GM19463 (cell line): ENCODE measurements around the gene TFG.

Experiments used
- ATAC-seq: cut with Tn5 transposase; IDR thresholded peaks from one replicate; pipeline ENCODE4 v1.9.1; 2021; ENCODE audit warnings: mild to moderate bottlenecking, moderate library complexity; ENCODE audit not compliant: unreplicated experiment

The TFG gene

DNA sequence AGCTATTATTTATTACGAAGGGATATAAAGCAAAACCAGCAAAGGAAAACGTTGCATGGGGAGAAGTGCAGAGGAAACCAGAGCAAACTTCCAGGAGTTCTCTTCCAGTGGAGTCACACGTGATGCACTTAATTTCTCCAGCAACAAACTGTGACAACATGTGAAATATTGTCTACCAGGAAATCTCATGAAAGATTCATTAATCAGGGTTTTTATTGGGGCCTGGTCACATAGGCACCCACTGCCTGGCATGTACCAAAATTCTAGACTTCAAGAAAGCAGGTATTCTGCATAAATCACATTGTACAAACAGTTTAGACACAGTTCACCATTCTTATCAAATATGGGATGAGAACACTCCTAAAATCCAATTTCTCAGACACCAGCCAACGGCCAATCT is 5.4 kb upstream of the TFG start:
- no peak for ATAC-seq

DNA sequence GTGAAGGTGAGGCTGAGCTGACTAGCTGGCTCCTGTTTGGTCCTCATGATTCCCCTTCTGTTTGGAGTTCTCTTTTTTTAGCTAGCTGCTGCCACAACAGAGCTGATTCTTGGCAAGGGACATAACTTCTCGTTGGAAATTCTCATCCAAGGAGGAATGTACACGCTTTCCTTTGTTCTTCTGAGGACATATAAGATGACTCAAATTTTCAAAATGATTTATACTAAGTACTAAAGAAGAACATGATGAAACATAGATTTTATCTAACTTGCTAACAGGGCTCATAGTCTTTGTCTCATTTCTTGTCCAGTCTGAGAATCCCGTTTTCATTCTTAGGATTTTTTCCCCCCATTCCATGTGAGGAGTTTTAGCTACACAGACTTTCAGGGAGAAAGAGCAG is 2.9 kb upstream of the TFG start:
- ATAC-seq: no peak

DNA sequence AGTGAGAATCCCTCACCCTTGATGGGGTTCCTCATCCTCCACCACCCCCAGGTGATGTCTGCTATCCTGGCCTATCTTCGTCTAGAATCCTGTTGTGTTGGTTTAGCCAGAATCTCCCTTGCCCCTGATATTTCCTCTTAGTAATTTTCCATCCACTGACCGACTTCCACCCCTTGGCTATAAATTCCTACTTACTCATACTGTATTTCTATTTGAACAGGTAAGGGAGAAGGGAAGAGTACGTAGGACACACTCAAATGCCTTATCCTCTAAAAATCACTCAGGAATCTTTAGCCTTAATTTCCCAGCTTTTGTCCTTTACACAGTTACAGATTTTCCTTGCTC is 678 bp upstream of the TFG start:
- no peak for ATAC-seq

DNA sequence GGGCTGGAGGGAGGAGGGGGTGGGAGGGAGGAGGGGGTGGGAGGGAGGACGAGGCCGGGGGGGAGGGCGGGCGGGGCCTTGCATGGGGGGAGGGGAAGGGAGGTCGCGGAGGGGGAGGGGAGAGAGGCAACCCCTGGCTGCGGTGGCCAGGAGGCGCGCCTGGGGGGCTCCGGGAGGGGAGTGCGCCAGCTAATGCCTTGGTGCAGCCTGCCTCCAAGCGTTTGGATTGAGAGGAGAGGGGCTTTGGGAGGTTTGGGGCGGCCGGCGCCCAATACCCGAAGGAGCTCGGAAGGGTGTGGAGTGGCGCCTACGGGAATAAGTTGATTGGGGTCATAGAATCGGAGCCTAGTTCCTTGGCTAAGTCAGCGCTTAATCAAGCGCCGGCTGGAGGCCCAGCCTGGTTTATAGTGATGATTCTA is 557 bp downstream of the TFG start:
- no peak for ATAC-seq

DNA sequence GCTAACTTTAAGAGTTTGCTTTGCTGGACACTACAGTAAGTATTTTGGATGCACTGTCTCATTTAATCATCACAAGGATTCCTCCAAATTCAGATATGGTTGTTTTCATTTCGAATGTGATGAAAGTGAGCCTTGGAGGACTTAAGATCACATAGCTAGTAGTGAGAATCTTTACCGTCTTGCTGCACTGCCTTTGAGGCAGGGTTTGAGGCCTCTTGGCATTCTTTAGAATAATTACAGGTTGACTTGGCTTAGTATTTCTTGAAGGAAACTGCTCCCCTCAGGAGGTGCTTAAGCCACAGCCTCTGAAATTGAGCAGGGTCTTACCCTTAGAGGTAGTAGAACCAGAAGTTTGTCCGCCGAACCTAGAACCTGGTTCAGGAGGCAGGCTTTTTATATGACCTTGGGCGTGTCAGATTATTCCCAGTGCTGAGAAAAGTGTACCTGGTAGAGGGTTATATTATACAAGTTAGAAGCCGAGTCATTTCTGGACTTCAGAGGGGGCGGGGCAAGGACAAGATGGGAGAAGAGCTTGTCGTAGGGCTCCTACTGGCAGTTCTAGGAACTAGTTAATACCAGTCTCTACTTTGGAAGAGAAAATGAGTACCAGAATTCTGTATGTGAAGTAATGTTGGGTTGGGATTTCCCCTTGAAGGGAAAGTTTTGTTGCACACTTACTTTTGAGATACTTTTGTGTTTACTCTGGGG is 1.1 kb downstream of the TFG start:
- ATAC-seq: peak; percentile 36

DNA sequence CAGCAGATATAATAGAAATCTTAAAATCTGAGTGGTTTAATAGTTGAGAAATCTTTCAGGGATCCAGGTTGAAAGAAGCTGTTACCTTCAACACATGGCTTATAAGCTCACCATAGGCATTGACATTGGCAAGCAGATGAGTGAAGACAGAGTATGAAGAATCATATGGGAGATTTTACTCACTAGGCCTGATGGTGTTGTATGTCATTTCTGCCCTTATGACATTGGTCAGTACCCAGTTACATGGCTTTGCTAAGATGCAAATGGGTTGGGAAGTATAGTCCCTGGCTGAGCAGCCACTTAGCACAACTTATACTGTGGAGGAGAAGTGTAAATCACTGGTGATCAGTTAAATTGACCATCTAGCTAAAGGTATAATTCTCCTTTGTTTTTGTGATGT is 5.9 kb downstream of the TFG start:
- no peak for ATAC-seq

DNA sequence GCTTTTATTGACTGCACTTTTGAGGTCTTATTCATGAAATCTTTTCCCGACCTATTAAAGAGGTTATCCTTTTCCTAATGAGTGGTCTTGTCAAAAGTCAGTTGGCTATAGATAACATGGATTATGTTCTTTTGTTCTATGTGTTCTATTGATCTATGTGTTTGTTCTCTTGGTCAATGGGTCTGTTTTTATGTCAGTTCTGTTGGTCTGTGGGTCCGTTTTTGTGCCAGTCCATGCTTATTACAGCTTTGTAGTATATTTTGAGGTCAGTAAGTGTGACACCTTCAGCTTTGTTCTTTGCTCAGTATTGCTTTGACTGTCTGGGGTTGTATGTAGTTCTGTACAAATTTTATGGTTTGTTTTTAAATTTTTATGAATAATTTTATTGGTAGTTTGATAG is 7.8 kb downstream of the TFG start:
- no peak for ATAC-seq

DNA sequence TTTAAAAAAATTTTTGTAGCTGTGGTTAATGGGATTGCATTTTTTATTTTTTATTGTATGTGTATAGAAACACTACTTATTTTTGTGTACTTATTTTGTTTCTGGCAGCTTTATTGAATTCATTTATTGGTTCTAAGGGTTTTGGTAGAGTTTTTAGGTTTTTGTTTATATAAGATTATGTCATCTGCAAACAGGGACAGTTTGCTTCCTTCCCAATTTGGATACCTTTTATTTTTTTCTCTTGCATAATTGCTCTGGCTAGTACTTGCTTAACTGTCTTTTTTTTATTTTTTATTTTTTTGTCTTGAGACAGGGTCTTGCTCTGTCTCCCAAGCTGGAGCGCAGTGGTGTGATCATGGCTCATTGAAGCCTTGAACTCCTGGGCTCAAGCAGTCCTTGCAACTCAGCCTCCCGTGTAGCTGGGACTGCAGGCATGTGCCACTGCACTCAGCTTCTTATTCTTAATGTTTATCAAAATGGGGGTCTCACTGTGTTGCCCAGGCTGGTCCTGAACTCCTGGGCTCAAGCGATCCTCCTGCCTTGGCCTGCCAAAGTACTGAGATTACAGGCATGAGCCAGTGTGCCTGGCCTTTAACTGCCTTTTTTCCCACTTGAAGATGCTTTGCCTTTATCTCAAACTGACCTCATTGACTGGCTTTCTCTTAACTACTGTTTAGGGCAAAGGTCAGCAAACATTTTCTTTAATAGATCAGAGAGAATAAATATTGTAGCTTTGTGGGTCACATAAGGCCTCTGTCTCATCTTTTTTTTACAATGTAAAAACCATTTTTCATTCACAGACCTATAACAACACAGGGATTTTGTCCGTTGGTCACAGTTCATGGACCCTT is 8.6 kb downstream of the TFG start:
- no peak for ATAC-seq

DNA sequence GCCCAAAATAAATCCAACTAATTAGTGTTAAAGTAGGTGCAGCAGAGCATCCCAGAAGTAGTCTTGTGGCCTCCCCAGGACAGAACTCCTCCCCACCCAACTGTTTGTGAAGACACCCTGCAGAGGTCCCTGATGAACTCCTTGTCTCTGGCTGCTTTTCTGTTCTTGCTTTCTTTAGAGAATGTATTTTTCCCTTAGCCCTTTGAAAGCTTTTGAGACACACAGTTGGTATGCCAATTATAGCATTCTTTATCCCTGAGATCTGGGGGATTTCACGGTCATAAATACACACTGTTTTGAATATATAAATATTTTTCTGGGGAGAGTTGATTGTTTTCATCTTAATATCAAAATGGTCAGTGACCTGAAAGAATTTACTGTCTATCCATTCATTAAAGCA is 9.8 kb downstream of the TFG start:
- ATAC-seq: no peak

DNA sequence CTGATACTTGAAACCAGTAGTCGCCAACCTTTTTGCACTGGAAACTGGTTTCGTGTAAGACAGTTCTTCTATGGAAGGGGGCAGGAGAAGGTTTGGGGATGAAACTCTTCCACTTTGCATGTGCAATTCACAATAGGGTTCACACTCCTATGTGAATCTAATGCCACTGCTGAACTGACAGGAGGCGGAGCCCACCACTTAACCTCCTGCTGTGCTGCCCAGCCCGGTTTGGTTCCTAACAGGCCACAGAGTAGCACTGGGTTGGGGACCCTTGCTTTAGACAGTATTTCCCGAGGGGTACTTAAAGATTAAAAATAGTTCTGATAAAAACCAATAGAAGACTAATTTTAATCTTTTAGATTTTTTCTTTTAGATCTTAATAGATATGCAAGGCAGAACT is 11.1 kb downstream of the TFG start:
- ATAC-seq: no peak

DNA sequence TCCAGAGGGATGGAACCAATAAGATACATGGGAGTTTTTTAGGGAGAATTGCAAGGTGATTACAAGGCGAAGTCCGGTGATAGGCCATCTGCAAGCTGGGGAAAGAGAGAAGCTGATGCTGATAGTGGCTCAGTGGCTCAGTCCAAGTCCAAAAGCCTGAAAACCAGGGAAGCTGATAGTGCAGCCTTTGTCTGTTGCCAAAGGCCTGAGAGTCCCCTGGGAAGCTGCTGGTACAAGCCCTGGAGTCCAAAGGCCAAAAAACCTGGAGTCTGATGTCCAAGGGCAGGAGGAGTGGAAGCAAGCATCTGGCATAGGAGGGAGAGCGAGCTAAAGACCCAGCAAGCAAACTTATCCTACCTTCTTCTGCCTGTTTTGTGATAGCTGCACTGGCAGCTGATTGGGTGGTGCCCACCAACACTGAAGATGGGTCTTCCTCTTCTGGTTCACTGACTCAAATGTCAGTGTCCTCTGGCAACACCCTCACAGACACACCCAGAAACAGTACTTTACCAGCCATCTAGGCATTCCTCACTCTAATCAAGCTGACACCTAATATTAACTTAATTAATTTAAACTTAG is 16.7 kb downstream of the TFG start:
- no peak for ATAC-seq

DNA sequence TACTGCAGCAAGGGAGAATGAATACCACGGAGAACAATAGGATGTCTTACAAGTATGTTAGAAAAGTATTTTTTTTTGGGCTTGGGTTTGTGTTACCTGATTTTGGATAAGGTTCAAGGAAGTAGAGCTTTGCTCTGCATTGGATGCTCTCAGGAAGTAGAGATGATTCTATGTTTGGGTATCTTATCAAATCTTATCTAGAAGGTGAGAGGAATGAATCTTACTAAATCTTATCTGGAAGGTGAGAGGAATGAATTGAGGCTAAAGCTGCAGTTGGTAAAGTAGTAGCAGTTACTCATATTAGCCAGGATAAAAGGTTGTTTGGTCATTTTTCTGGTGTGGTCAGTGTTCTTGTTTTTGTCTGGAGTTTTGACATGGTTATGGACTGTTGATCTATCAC is 17.4 kb downstream of the TFG start:
- ATAC-seq: no peak

DNA sequence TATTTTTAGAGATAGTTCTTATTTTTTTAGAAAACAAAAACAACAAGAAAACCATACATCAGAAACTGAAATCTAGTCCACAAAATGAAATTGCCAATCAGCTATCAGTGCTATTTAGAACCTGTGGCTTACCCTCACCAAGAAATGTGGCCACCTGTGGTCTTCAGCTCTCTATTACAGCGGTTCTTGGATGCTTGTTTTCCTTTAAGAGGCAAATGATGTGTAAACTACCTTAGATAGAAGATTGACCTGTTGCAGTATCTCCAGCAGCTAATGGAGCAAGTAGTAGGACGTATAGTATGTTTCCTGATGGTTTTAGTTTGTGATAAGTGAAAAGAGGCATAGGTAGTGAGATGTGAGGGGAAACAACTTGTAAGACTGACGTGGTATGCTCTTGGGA is 21.2 kb downstream of the TFG start:
- no peak for ATAC-seq

DNA sequence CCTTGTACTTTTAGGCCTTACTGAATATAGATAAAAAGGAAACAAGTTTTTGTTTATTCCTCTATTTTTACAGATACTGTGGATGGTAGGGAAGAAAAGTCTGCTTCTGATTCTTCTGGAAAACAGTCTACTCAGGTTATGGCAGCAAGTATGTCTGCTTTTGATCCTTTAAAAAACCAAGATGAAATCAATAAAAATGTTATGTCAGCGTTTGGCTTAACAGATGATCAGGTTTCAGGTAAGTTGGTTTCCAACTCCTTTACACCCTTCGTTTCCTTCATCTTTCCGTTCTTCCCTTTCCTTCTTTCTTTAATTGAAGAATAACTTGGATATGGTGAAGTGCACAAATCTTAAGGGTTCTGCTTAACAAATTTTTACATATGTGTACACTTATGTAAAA is 23.1 kb downstream of the TFG start:
- ATAC-seq: no peak

DNA sequence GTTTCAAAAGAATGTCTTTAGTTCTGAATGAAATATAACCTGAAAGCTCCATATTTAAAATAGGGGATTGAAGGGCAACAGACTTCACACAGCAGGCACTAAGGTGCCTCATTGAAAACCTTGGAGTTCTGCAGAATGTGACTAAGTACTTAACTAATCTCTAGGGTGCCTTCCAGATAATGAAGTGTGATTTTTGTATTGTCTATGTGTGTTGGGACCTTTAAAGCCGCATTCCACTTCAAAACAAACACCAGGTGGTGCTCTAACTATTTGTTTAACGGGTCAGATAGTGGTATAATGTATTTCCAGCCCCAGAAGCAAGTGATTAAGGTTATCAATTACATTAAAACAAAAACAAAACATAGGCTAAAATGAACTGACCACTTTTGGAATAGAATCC is 28.0 kb downstream of the TFG start:
- ATAC-seq: no peak

DNA sequence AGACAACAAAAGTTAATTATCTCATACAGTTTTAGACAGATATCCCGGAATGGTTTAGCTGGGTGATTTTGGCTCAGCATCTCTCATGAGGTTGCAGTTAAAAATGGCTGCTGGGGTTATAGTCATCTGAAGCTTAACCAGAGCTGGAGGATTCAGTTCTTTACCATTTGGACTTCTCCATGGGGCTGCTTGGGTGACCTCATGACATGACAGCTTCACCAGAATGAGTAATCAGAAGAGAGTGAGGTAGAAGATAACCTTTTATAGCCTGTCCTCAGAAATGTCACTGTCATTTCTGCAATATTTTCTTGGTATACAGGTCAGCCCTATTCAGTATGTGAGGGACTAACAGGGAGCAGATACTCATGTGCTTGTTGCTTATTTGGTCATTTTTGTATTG is 30.9 kb downstream of the TFG start:
- no peak for ATAC-seq

DNA sequence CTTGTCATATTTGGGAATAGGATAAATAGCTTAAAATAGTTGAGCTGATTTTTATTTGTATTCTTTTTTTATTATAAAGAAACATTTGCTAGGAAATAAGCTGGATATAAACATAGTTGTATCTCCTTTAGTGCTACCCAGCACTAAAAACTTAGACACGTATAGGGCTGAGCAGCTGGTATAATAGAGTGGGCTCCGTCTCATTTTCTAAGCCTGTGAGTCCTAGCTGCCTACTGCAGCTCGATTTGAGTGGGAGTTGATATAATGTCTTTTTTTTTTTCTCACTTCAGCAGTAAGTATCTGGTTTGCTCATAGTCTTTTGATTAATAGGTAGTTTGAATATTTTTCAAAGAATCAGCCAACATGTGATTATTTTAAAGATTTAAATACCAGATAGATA is 34.2 kb downstream of the TFG start:
- ATAC-seq: no peak

DNA sequence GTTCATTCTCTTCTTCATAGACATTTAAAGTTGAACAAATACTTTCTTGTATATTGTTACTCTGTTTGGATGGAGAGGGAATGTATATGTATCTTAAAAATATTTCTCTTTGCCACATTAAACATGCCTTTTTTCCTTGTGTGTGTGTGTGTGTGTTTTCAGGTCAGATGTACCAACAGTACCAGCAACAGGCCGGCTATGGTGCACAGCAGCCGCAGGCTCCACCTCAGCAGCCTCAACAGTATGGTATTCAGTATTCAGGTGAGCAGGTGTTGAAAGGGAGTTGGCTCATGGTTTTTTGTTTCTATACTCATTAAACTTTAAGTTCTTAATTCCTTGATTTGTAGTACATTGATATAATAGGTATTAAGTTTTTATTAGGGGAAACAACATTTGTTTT is 35.4 kb downstream of the TFG start:
- ATAC-seq: no peak

DNA sequence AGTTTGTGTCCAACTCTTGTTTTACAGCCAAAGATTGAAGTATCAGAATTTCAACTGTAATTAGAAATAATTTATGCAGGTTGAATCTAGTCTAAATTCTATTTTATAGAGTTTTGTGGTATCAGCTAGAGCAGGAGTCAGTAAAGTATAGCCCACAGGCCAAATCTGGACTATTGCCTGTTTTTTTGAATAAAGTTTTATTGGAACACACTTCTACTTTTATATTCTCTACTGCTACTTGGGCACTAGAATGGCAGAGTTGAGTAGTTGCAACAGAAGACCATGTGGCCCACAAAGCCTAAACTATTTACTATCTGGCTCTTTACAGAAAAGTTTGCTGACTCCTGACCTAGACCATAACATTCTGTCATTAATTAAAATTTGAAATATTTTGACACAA is 36.3 kb downstream of the TFG start:
- ATAC-seq: no peak

DNA sequence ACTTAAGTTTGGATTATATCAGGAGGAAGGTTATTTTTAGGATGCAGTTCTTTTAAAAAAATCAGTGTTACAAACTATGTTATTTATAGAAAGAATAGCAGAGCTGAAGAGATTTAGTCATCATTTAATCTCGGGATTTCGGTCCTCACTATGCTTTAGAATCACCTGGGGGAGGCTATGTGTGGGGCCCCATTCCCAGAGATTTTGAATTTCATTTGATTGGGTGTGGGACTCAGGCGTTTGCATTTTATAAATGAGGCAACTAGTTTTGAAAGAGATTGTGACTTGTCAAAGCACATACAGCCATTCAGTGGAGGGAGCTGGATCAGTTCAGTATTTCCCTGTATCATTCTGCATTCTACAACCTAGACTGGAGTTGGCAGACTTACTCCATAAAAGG is 36.8 kb downstream of the TFG start:
- ATAC-seq: no peak

DNA sequence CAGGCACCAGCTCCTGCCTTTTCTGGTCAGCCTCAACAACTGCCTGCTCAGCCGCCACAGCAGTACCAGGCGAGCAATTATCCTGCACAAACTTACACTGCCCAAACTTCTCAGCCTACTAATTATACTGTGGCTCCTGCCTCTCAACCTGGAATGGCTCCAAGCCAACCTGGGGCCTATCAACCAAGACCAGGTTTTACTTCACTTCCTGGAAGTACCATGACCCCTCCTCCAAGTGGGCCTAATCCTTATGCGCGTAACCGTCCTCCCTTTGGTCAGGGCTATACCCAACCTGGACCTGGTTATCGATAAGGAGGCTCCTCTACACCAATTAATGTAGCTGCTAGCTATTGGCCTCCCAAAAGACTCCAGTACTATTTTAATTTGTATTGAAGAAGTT is 38.9 kb downstream of the TFG start:
- ATAC-seq: no peak

DNA sequence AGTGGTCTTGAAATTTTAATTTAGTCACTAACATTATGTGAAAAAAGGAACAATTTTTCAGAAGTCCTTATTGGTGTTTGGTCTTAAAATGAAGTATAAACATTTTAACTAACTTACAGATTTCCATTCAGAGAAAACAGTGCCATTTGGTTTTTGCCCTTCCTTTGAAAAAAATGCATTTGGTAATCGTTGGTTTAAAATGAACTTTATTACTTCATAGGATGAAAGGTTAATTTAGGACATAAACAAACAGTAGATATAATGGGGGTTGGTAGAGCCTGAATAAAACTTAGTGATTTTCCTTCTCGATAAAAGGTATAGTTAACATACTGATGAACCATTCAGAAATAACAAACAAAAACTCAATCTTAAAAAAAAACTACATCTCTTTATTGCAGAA is 39.7 kb downstream of the TFG start:
- ATAC-seq: no peak
